Retinal pigment epithelial cell (primary cell): ENCODE data around the gene CXCL17.

Source experiments
- DNase-seq: peaks from one replicate; pipeline ENCODE4 v3.0.0-alpha.2; 2010; ENCODE audit warnings: low read depth
- H3K4me3 ChIP-seq: 2 replicates; pipeline ENCODE4 v1.5.1; 2011; ENCODE audit warnings: mild to moderate bottlenecking, low read length, control low read depth, moderate library complexity
- CTCF ChIP-seq: conservative IDR thresholded peaks from 2 replicates; pipeline ENCODE4 v1.5.1; 2011; ENCODE audit warnings: low read depth, low read length, control low read depth, inconsistent platforms

The CXCL17 gene

GRCh38 chr19:42396381-42397262 is 46.1 kb downstream of the CXCL17 start:
- peak overlapping the region; percentile 60 for H3K4me3 ChIP-seq
- DNase-seq = peak; percentile 97
- no peak for TF ChIP-seq CTCF

- TF ChIP-seq CTCF = no peak
- H3K4me3 ChIP-seq = no peak overlapping the region
- no peak for DNase-seq
Measured at GRCh38 chr19:42394751-42395150, 48.0 kb downstream of the CXCL17 start.

GRCh38 chr19:42392165-42392564 is 50.6 kb downstream of the CXCL17 start:
- no peak overlapping the region for H3K4me3 ChIP-seq
- no peak for TF ChIP-seq CTCF
- DNase-seq = no peak

- H3K4me3 ChIP-seq = no peak within 1 kb of the TSS
- no peak for TF ChIP-seq CTCF
- no peak for DNase-seq
Measured at GRCh38 chr19:42389899-42390298, 52.8 kb downstream of the CXCL17 start, which contains the start of gene CNFN. CNFN (minus strand) TSS chr19:42390297; CDS start chr19:42389037, 1,260 bp downstream.

- no peak for DNase-seq
- no peak overlapping the region for H3K4me3 ChIP-seq
- TF ChIP-seq CTCF = no peak
Measured at GRCh38 chr19:42388851-42389489, 53.8 kb downstream of the CXCL17 start.

- no peak for DNase-seq
- TF ChIP-seq CTCF = peak; percentile 54
- peak overlapping the region; percentile 30 for H3K4me3 ChIP-seq
Measured at GRCh38 chr19:42386974-42387707, 55.6 kb downstream of the CXCL17 start.
